ENCODE measurements around the gene STRIP2.

The STRIP2 gene

DNA sequence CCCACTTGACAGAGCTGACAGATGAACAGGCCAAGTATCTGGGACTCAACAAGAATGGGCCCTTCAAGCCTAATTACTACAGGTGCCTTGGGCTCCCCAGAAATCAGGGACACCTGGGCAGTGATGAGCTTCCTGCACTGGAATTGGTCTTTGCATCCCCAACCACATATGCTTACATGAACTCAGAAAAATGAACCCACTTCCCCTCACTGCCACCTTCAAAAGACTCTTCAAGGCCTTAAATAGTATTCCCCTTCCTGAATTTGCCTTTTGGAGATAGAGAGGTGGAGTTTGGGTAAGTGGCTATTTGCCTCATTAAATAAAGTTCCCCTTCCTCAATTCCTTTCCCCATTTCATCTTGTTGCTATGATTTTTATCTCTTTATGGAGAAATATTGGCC lies 7.8 kb upstream of the STRIP2 start:
- no peak for TF ChIP-seq CTCF (IDR thresholded peaks at IDR 0.05)

GRCh38 chr7:129427526-129428045 lies 6.6 kb upstream of the STRIP2 start:
- no peak for TF ChIP-seq CTCF (IDR thresholded peaks at IDR 0.05)

- no peak for TF ChIP-seq CTCF (IDR thresholded peaks at IDR 0.05)
Observed at GRCh38 chr7:129431911-129432643, 2.2 kb upstream of the STRIP2 start.

DNA sequence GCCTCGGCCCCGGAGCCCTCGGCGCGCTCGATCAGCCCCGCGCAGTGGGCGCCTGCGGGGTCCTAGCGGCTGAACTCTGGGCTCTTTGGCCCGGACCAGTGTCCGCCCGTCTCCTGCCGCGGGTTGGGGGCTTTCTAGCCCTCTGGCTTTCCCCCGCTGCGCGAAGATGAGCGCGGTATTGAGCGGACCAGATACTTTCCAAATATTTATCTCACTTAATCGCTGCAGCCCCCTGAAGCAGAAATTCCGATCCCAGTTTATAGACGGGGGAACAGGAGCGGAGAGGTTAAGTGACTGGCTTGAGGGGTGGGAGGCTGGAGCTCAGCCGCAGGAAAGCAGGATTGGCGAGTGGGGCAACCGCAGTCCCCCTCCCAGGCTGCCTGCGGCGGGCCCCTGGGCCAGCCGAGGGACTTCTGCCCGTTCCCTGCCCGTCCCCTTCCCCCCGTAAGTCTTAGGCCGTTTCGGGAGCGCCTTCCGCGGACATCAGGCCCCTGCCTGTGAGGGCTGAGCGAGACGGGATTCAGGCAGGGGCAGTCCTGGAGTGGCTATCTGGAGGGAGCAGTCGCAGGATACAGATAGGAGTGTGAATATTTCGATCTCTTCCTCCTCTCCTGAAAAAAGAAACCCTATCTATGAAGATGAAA lies 565 bp downstream of the STRIP2 start:
- no peak for TF ChIP-seq CTCF (IDR thresholded peaks at IDR 0.05)

DNA sequence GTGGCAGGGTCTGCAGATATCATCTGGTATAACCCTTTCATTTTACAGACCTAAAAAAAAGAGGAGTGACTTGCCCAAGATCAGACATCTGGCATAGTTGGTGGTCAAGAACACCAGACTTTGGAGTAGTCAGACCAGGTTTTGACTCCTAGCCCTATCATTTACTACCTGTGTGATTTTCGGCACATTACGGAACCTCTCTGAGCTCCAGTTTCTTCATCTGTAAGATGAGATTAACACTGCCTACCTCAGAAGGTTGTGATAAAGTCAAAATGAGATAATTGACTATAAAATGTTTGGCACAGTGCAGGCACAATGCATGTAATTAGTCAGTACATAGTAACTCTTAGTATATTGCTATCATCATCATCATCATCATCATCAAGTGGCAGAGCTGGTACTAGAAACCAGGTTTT lies 1.2 kb downstream of the STRIP2 start:
- TF ChIP-seq CTCF (IDR thresholded peaks at IDR 0.05), result no peak

DNA sequence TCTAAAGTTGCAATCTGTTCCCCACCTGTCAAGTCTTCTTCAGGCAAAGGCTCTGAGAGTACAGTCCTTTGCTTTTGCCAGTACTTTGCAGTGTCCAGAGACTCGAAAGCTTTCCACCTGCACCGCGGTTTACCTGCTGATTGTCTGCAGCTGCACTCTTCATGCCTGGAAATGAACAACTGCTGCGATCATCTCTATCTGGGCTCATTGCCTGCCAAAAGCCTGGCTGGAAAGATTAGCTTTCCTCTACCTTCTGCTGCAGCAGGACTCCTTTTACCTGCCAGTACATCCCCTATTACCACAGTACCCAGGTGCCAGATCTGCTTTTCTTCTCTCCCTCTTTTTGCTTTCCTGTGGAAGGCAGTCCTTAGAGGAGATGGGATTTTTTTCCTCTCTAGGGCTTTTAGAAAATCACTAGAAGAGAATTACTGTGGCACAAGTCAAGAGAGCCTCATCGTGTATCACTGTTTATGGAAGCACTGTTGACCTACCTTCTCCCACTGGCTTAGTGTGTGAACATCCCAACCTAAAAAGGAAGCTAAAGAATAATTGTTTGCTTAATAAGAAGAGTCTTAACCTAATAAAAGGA lies 2.2 kb downstream of the STRIP2 start:
- no peak for TF ChIP-seq CTCF (IDR thresholded peaks at IDR 0.05)

- no peak for TF ChIP-seq CTCF (IDR thresholded peaks at IDR 0.05)
Observed at GRCh38 chr7:129437190-129437589, 3.0 kb downstream of the STRIP2 start.
